Cardiac muscle cell (in vitro differentiated cells and primary cell): ENCODE data around the gene SHROOM3. TPM values are rescaled to one million over a fixed set of nuclear protein-coding genes. Genes with fewer than 3 reads are reported as not detected.
"Not testable (repeated sequence)": the region's sequence is repeated elsewhere in the genome, so short reads cannot be mapped to it uniquely, and the experiment has no call there.

ENCODE experiments used
- DNase-seq, 2 donors: peaks; one replicate each; pipeline versions ENCODE4 v3.0.0 to v3.0.0-alpha.2; 2010 to 2017; ENCODE audit warnings: low read depth in 1 of 2, low spot score in 1 of 2
- H3K27ac ChIP-seq: fragments of 200-600 bp; sonication (generic); 2 replicates; pipeline ENCODE4 v1.5.1; 2016
- H3K27me3 ChIP-seq: fragments of 200-600 bp; sonication (generic); 2 replicates; pipeline ENCODE4 v1.6.0; 2016; ENCODE audit warnings: control low read depth
- H3K36me3 ChIP-seq: fragments of 200-600 bp; sonication (generic); 2 replicates; pipeline ENCODE4 v1.5.1; 2016; ENCODE audit warnings: control low read depth
- H3K4me1 ChIP-seq: fragments of 200-600 bp; sonication (generic); 2 replicates; pipeline ENCODE4 v1.8.1; 2017; ENCODE audit warnings: low read depth, mild to moderate bottlenecking, mixed run types
- H3K4me3 ChIP-seq: fragments of 200-600 bp; sonication (generic); 2 replicates; pipeline ENCODE4 v1.5.1; 2016; ENCODE audit warnings: mild to moderate bottlenecking
- H3K9me3 ChIP-seq: fragments of 200-600 bp; sonication (generic); 2 replicates; pipeline ENCODE4 v1.5.1; 2017; ENCODE audit warnings: low read depth, mild to moderate bottlenecking, control low read depth
- polyA plus RNA-seq: library from polyadenylated mRNA; unstranded; fragments of >200 nt; fragmentation: Nextera tagmentation; extraction: Ambion mirVana; gene quantifications from 2 replicates; pipeline ENCODE4 v1.2.1, GENCODE V29; 2016
- total RNA-seq: library from RNA; depleted of rRNA; stranded (reverse); fragments of >200 nt; gene quantifications from 2 replicates; pipeline ENCODE4 v1.2.3, GENCODE V29; 2016
- TF ChIP-seq, protein P1 (sequence below): IDR thresholded peaks from 2 replicates; pipeline ENCODE4 v1.5.1; 2012; ENCODE audit warnings: low read depth, mild to moderate bottlenecking, low read length

Gene SHROOM3
- total and polyA plus RNA-seq, 2 experiments from 2014 or later: 13.7 to 47.7 TPM

DNA sequence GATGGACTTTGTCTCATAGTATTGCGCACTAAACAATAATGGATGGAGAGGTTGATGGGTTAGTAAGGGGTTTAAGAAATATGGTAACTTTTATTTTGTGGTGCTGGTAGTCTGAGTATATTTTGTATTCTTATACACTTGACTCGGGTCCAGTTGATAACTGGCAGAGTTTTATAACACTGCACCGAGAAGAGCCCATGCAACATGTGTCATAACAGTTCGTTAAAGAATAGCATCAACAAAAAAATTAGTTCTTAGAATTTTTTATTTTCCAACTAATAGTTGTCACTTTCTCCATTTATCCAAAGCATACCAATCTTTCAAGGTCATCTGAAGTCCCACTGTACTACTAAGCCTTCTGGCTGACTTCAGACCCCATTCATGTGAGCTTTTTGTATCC is 287.8 kb downstream of the SHROOM3 start:
- Histone ChIP-seq H3K27me3 (no peaks in the 10 kb centered on the region), H3K4me3 (no peak overlapping the region), H3K9me3 (no peaks in the 10 kb centered on the region), H3K27ac (no peak overlapping the region), H3K4me1 (peaks cover 7% of the 10 kb centered on the region), H3K36me3 (no peaks in the 10 kb centered on the region)
- TF ChIP-seq, protein P1, sequence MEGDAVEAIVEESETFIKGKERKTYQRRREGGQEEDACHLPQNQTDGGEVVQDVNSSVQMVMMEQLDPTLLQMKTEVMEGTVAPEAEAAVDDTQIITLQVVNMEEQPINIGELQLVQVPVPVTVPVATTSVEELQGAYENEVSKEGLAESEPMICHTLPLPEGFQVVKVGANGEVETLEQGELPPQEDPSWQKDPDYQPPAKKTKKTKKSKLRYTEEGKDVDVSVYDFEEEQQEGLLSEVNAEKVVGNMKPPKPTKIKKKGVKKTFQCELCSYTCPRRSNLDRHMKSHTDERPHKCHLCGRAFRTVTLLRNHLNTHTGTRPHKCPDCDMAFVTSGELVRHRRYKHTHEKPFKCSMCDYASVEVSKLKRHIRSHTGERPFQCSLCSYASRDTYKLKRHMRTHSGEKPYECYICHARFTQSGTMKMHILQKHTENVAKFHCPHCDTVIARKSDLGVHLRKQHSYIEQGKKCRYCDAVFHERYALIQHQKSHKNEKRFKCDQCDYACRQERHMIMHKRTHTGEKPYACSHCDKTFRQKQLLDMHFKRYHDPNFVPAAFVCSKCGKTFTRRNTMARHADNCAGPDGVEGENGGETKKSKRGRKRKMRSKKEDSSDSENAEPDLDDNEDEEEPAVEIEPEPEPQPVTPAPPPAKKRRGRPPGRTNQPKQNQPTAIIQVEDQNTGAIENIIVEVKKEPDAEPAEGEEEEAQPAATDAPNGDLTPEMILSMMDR: no peak
- DNase-seq: no peak

DNA sequence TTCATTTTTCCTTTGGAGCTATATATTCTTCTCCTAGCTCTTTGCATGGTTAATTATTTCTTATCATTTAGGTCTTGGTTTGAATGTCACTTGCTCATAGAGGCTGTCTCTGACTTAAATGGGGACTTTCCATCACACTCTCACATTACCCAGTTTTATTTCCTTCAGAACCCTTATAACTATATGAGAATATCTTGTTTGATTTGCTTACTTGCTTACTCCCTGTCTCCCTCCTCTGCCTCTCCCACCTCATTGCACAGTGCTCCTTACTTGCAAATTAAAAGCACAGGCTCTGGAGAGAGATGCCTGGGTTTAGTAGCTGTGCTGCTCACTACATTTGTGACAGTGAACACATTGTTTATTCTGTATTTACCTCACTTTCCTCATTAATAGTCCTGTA is 288.3 kb downstream of the SHROOM3 start:
- Histone ChIP-seq H3K9me3 (no peaks in the 10 kb centered on the region), H3K4me1 (peaks cover 7% of the 10 kb centered on the region), H3K27me3 (no peaks in the 10 kb centered on the region), H3K27ac (no peak overlapping the region), H3K4me3 (no peak overlapping the region), H3K36me3 (no peaks in the 10 kb centered on the region)
- TF ChIP-seq, protein P1: peak; percentile 36
- peak in 1 of 2 donors; percentile 67 for DNase-seq

DNA sequence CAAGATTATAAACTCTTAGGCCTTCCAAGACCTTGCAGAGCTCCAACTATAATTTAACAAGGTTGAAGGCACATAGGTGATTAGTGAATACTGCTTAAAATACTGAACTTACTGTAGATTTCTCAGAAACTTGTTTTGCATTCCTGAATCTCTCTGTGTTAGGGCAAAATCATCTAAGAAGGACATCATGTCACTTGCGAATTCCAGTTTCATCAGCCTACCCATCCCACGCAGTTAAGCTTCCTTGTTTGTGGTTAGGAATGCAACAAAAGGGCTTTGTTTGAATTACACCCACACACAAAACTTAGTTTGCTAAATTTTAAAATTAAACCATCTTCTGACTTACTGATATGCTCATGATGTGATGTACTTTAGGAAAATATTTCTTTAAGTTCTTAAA is 288.9 kb downstream of the SHROOM3 start:
- Histone ChIP-seq H3K9me3 (no peaks in the 10 kb centered on the region), H3K27ac (no peak overlapping the region), H3K4me1 (peaks cover 7% of the 10 kb centered on the region), H3K4me3 (no peak overlapping the region), H3K36me3 (no peaks in the 10 kb centered on the region), H3K27me3 (no peaks in the 10 kb centered on the region)
- peak in 1 of 2 donors; percentile 96 for DNase-seq
- TF ChIP-seq, protein P1: no peak

DNA sequence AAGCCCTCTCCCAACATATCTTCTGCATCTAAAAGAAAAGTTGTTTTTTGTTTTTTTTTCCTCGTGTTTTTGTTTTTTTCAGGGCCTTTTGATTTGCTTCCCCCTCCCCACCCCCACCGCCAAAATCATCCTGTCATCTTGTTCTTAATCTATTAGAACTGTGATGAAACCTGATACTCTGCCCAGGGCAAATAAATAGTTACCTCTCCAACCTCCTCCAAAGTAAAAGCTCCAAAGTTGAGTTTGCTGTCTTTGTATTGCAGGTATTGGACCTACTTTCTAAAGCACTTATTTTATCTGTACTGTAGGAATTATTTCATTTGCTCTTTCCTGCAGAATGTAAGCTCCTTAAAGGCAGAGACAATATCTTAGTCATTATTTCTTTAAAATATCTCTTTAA is 290.0 kb downstream of the SHROOM3 start:
- no peak overlapping the region for H3K27ac ChIP-seq
- TF ChIP-seq, protein P1: no peak
- no peak for DNase-seq
- peaks cover 7% of the 10 kb centered on the region for H3K4me1 ChIP-seq
- no peak overlapping the region for H3K4me3 ChIP-seq
- no peaks in the 10 kb centered on the region for H3K9me3 ChIP-seq
- H3K27me3 ChIP-seq: no peaks in the 10 kb centered on the region
- no peaks in the 10 kb centered on the region for H3K36me3 ChIP-seq

DNA sequence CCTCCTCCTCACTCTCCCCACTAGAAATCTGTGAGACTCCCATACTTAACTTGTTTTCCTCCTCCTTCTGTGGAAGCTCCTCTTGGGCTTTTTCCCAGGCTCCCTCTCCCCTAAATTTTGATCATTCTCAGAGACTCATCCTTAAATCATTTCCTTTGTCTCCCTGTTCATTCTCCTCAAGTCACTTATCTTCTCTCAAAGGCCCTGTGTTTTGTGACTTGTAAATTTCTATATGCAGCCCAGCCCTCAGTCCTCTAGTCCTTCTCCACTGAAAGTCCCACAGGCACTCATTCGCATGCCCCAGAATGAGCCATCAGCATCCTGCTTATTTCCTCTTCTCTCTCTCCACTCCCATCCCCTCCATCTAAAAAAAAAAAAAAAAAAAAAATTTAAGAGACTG is 291.1 kb downstream of the SHROOM3 start:
- no peaks in the 10 kb centered on the region for H3K36me3 ChIP-seq
- H3K27me3 ChIP-seq: no peaks in the 10 kb centered on the region
- H3K4me3 ChIP-seq: no peak overlapping the region
- TF ChIP-seq, protein P1: no peak
- no peaks in the 10 kb centered on the region for H3K9me3 ChIP-seq
- no peak for DNase-seq
- peaks cover 7% of the 10 kb centered on the region for H3K4me1 ChIP-seq
- no peak overlapping the region for H3K27ac ChIP-seq

DNA sequence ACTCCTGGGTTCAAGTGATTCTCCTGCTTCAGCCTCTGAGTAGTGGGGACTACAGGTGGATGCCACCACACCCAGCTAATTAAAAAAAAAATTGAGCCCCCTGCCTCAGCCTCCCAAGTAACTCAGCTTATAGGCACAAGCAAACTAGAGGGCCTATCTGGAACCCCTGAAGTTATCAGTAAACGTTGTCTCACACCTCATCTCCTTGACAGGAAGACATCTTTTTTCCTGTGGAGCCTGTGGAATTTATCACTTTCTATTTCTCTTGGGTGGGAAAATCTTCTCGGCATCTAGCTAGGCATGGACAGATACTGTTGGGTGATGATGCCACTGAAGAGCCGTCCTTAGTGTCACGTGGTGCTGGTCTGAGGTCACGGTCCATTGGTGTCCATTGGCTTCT is 291.6 kb downstream of the SHROOM3 start:
- no peaks in the 10 kb centered on the region for H3K9me3 ChIP-seq
- H3K27ac ChIP-seq: no peak overlapping the region
- no peak overlapping the region for H3K4me3 ChIP-seq
- H3K4me1 ChIP-seq: peaks cover 7% of the 10 kb centered on the region
- DNase-seq: no peak
- H3K27me3 ChIP-seq: no peaks in the 10 kb centered on the region
- TF ChIP-seq, protein P1: no peak
- no peaks in the 10 kb centered on the region for H3K36me3 ChIP-seq

DNA sequence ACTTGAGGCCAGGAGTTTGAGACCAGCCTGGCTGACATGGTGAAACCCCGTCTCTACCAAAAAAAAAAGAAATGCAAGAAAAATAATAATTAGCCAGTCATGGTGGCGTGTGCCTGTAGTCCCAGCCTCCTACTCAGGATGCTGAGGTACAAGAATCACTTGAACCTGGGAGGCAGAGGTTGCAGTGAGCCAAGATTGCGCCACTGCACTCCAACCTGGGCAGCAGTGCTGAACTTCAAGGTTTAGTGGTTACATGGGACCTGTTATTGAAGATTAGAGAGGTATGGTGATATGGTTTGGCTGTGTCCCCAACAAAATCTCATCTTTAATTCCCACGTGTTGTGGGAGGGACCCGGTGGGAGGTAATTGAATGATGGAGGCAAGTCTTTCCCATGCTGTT is 292.9 kb downstream of the SHROOM3 start:
- H3K36me3 ChIP-seq, H3K9me3 ChIP-seq, H3K27ac ChIP-seq, H3K27me3 ChIP-seq, DNase-seq, H3K4me1 ChIP-seq, H3K4me3 ChIP-seq: not testable (repeated sequence)
